SK-N-SH (cell line): Measurements from ENCODE around the gene CRK. TPM values are rescaled to one million over a fixed set of nuclear protein-coding genes. Genes with fewer than 3 reads are reported as not detected.

Source experiments
- CTCF ChIA-PET: fragments of 300-600, 350-600 bp; formaldehyde crosslinking; extraction: SDS; loops from one replicate; lab custom pipeline; 2021; lab: Yijun Ruan, JAX
- POLR2A ChIA-PET: fragments of 350-600 bp; sonication (Branson Sonifier 250); formaldehyde crosslinking; extraction: SDS; loops from one replicate; lab custom pipeline; 2020; ENCODE audit warnings: antibody characterized with exemption, inconsistent platforms; lab: Yijun Ruan, JAX
- DNase-seq: peaks from one replicate; pipeline ENCODE4 v3.0.0; 2012
- H2AFZ ChIP-seq: fragments of 200-600 bp; sonication (generic); 2 replicates; pipeline ENCODE4 v1.8.1; 2016; ENCODE audit warnings: antibody characterized with exemption, mild to moderate bottlenecking, low read depth
- H3F3A ChIP-seq: fragments of 200-600 bp; sonication (generic); replicated peaks from 2 replicates; pipeline ENCODE3; 2016; ENCODE audit warnings: antibody characterized with exemption, mild to moderate bottlenecking; ENCODE audit not compliant: insufficient read depth
- H3K27ac ChIP-seq, 2 experiments: fragments of 200-500 bp in 1 of 2; fragments of 200-600 bp in 1 of 2; sonication (Bioruptor generic) in 1 of 2; sonication (generic), shearing (Covaris generic) in 1 of 2; 2 replicates each; pipeline versions ENCODE4 v1.5.1 to v1.6.1; 2014 to 2016; ENCODE audit warnings: low read depth in 2 of 2, inconsistent platforms in 1 of 2, low read length in 1 of 2, mild to moderate bottlenecking in 1 of 2, mixed read lengths in 1 of 2
- H3K27me3 ChIP-seq: fragments of 200-600 bp; sonication (generic), shearing (Covaris generic); 2 replicates; pipeline ENCODE4 v1.6.1; 2016; ENCODE audit warnings: mixed run types; ENCODE audit not compliant: insufficient read depth
- H3K36me3 ChIP-seq, 2 experiments: fragments of 200-500 bp in 1 of 2; fragments of 200-600 bp in 1 of 2; sonication (Bioruptor generic) in 1 of 2; sonication (generic) in 1 of 2; replicated peaks in 1 of 2; 2 replicates each; pipeline versions ENCODE3 to v1.5.1; 2014 to 2016; ENCODE audit warnings: low read length in 1 of 2, mild to moderate bottlenecking in 1 of 2; ENCODE audit not compliant: insufficient read depth in 2 of 2, control insufficient read depth in 1 of 2
- H3K4me1 ChIP-seq, 2 experiments: fragments of 200-500 bp in 1 of 2; fragments of 200-600 bp in 1 of 2; sonication (Bioruptor generic) in 1 of 2; sonication (generic), shearing (Covaris generic) in 1 of 2; 2 replicates each; pipeline versions ENCODE4 v1.5.1 to v1.6.1; 2014 to 2016; ENCODE audit warnings: low read depth in 1 of 2, low read length in 1 of 2, mixed run types in 1 of 2; ENCODE audit not compliant: insufficient read depth in 2 of 2, control insufficient read depth in 1 of 2
- H3K4me2 ChIP-seq: fragments of 200-600 bp; sonication (generic), shearing (Covaris generic); 2 replicates; pipeline ENCODE4 v1.6.1; 2017; ENCODE audit warnings: mixed run types
- H3K4me3 ChIP-seq, 2 experiments: fragments of 200-500 bp in 1 of 2; fragments of 200-600 bp in 1 of 2; sonication (Bioruptor generic) in 1 of 2; sonication (generic), shearing (Covaris generic) in 1 of 2; 2 replicates each; pipeline versions ENCODE4 v1.5.1 to v1.8.1; 2014 to 2016; ENCODE audit warnings: low read depth in 2 of 2, inconsistent platforms in 1 of 2, low read length in 1 of 2, mild to moderate bottlenecking in 1 of 2, mixed read lengths in 1 of 2, moderate library complexity in 1 of 2
- H3K79me2 ChIP-seq: fragments of 200-600 bp; sonication (generic); 2 replicates; pipeline ENCODE4 v1.8.1; 2017; ENCODE audit warnings: mild to moderate bottlenecking; ENCODE audit not compliant: insufficient read depth
- H3K9ac ChIP-seq: fragments of 200-600 bp; sonication (generic); 2 replicates; pipeline ENCODE4 v1.6.1; 2017; ENCODE audit warnings: mixed run types
- H3K9me2 ChIP-seq: fragments of 200-600 bp; sonication (generic); 2 replicates; pipeline ENCODE4 v1.6.1; 2017; ENCODE audit warnings: mixed run types
- H3K9me3 ChIP-seq: fragments of 200-600 bp; sonication (generic); 2 replicates; pipeline ENCODE4 v1.6.1; 2017; ENCODE audit warnings: mixed run types, mild to moderate bottlenecking, moderate library complexity
- H4K20me1 ChIP-seq: fragments of 200-600 bp; sonication (generic); 2 replicates; pipeline ENCODE4 v1.6.1; 2017; ENCODE audit warnings: mild to moderate bottlenecking, mixed run types; ENCODE audit not compliant: insufficient read depth
- EP300 ChIP-seq, 2 experiments: IDR thresholded peaks; 2 replicates each; pipeline versions ENCODE4 v1.4.0 to v1.6.1; 2012; ENCODE audit warnings: borderline replicate concordance in 1 of 2, low read depth in 1 of 2, low read length in 1 of 2
- FOSL2 ChIP-seq: IDR thresholded peaks from 2 replicates; pipeline ENCODE4 v1.4.0; 2012; ENCODE audit warnings: low read depth, mild to moderate bottlenecking, moderate library complexity, borderline replicate concordance
- GABPA ChIP-seq: IDR thresholded peaks from 2 replicates; pipeline ENCODE4 v1.4.0; 2012; ENCODE audit warnings: low read depth, mild to moderate bottlenecking
- GATA2 ChIP-seq: sonication (generic); formaldehyde crosslinking; IDR thresholded peaks from 2 replicates; pipeline ENCODE4 v1.5.0; 2020; ENCODE audit warnings: mild to moderate bottlenecking, missing genetic modification reagents
- JUND ChIP-seq: IDR thresholded peaks from 2 replicates; pipeline ENCODE4 v1.4.0; 2012
- MXI1 ChIP-seq: IDR thresholded peaks from 2 replicates; pipeline ENCODE4 v1.6.1; 2012; ENCODE audit warnings: mild to moderate bottlenecking, low read depth, low read length, improper control_type of control experiment
- POLR2AphosphoS5 ChIP-seq: IDR thresholded peaks from 2 replicates; pipeline ENCODE4 v1.6.1; 2012; ENCODE audit warnings: low read depth, low read length
- RCOR1 ChIP-seq: fragments of 150-350 bp; IDR thresholded peaks from 2 replicates; pipeline ENCODE4 v1.6.1; 2017; ENCODE audit warnings: antibody characterized with exemption, low read length
- RFX5 ChIP-seq: IDR thresholded peaks from 2 replicates; pipeline ENCODE4 v1.6.1; 2012; ENCODE audit warnings: mild to moderate bottlenecking, improper control_type of control experiment, low read length
- RXRA ChIP-seq: IDR thresholded peaks from 2 replicates; pipeline ENCODE4 v1.4.0; 2012; ENCODE audit warnings: low read depth, mild to moderate bottlenecking, borderline replicate concordance
- SIN3A ChIP-seq: IDR thresholded peaks from 2 replicates; pipeline ENCODE4 v1.6.1; 2012; ENCODE audit warnings: low read depth, mild to moderate bottlenecking, low read length, moderate library complexity, borderline replicate concordance
- TAF1 ChIP-seq: IDR thresholded peaks from 2 replicates; pipeline ENCODE4 v1.6.1; 2012; ENCODE audit warnings: low read depth, mild to moderate bottlenecking, low read length, moderate library complexity, borderline replicate concordance
- TEAD4 ChIP-seq: IDR thresholded peaks from 2 replicates; pipeline ENCODE4 v1.4.0; 2012; ENCODE audit warnings: mild to moderate bottlenecking, borderline replicate concordance; ENCODE audit not compliant: insufficient read depth
- YY1 ChIP-seq: IDR thresholded peaks from 2 replicates; pipeline ENCODE4 v1.4.0; 2012; ENCODE audit warnings: low read depth, mild to moderate bottlenecking
- WGBS: methylation state at CpG from one replicate; pipeline ENCODE4 v1.1.6; 2017; ENCODE audit warnings: low lambda C conversion rate; 5-methylcytosine and 5-hydroxymethylcytosine counted together
- polyA plus RNA-seq, 3 experiments: library from polyadenylated mRNA; depleted of rRNA; stranded (reverse); fragments of >200 nt; gene quantifications; 2 replicates each; pipeline ENCODE4 v1.2.3, GENCODE V29; 2012
- TF ChIP-seq, protein P1 (sequence below): fragments of 150-350 bp; IDR thresholded peaks from 2 replicates; pipeline ENCODE4 v1.6.1; 2016; ENCODE audit warnings: mild to moderate bottlenecking, low read depth, low read length
- TF ChIP-seq, protein P2 (sequence below): IDR thresholded peaks from 2 replicates; pipeline ENCODE4 v1.4.0; 2012; ENCODE audit warnings: low read depth, borderline replicate concordance
- TF ChIP-seq, protein P3 (sequence below): fragments of 200-600 bp; sonication (generic); IDR thresholded peaks from 2 replicates; pipeline ENCODE4 v1.6.1; 2017; ENCODE audit warnings: antibody characterized with exemption, mild to moderate bottlenecking, moderate library complexity
- TF ChIP-seq, protein P4 (sequence below): IDR thresholded peaks from 2 replicates; pipeline ENCODE4 v1.4.0; 2012; ENCODE audit warnings: low read depth

CRK gene
- polyA plus RNA-seq, 1 of the 3 experiments (the other 2 are of a cell fraction): 50.7 TPM

DNA sequence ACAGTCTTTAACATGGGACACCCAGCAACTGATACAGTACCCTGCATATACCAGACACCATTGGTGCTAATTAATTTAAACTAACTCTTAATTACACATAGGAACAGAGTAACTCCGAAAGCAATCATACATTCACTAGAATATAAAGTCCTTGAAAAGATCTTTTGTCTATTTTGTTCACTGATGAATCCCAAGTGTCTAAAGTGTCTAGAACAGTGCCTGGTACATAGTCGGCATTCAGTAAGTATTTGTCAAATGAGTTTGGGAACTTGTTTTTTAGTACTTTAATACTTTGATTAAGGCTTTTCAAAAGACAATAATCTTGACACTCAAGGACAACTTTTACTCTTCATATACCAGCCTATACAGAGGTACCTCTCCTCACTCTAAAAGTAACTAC lies 69.8 kb downstream of the CRK start:
- ChIA-PET POLR2A (no interaction called here), CTCF (interaction anchor here (3.5 kb wide), 1 partner anchor 21 kb away, joined by 19 read pairs; no protein-coding TSS in a partner anchor)
- Histone ChIP-seq H3K27me3 (no peaks in the 10 kb centered on the region), H3K4me2 (no peak overlapping the region), H3K9me2 (no peaks in the 10 kb centered on the region), H3K4me3 (no peak overlapping the region), H3K27ac (no peak overlapping the region), H2AFZ (no peak overlapping the region), H3F3A (peaks cover 21% of the 10 kb centered on the region), H3K9ac (no peak overlapping the region), H3K36me3 (peaks cover 0 to 10% of the 10 kb centered on the region in 2 experiments), H4K20me1 (peaks cover 100% of the 10 kb centered on the region), H3K9me3 (no peaks in the 10 kb centered on the region), H3K4me1 (peaks cover 2 to 29% of the 10 kb centered on the region in 2 experiments; a peak in 3 of 4 replicates), H3K79me2 (peaks cover 100% of the 10 kb centered on the region)
- DNase-seq: no peak
- no peak for TF ChIP-seq GATA2
- TF ChIP-seq RCOR1: no peak
- TF ChIP-seq GABPA: no peak
- TF ChIP-seq, protein P1, sequence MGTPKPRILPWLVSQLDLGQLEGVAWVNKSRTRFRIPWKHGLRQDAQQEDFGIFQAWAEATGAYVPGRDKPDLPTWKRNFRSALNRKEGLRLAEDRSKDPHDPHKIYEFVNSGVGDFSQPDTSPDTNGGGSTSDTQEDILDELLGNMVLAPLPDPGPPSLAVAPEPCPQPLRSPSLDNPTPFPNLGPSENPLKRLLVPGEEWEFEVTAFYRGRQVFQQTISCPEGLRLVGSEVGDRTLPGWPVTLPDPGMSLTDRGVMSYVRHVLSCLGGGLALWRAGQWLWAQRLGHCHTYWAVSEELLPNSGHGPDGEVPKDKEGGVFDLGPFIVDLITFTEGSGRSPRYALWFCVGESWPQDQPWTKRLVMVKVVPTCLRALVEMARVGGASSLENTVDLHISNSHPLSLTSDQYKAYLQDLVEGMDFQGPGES: no peak
- no peak for TF ChIP-seq JUND
- TF ChIP-seq, protein P2, sequence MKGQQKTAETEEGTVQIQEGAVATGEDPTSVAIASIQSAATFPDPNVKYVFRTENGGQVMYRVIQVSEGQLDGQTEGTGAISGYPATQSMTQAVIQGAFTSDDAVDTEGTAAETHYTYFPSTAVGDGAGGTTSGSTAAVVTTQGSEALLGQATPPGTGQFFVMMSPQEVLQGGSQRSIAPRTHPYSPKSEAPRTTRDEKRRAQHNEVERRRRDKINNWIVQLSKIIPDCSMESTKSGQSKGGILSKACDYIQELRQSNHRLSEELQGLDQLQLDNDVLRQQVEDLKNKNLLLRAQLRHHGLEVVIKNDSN: no peak
- TF ChIP-seq RFX5: no peak
- TF ChIP-seq RXRA: no peak
- TF ChIP-seq YY1: no peak
- no peak for TF ChIP-seq TAF1
- TF ChIP-seq MXI1: no peak
- no peak for TF ChIP-seq POLR2AphosphoS5
- no peak for TF ChIP-seq EP300 (IDR thresholded peaks at IDR 0.05; ENCODE audit: borderline replicate concordance in 1 of 2, low read depth in 1 of 2, low read length in 1 of 2)
- TF ChIP-seq, protein P3, sequence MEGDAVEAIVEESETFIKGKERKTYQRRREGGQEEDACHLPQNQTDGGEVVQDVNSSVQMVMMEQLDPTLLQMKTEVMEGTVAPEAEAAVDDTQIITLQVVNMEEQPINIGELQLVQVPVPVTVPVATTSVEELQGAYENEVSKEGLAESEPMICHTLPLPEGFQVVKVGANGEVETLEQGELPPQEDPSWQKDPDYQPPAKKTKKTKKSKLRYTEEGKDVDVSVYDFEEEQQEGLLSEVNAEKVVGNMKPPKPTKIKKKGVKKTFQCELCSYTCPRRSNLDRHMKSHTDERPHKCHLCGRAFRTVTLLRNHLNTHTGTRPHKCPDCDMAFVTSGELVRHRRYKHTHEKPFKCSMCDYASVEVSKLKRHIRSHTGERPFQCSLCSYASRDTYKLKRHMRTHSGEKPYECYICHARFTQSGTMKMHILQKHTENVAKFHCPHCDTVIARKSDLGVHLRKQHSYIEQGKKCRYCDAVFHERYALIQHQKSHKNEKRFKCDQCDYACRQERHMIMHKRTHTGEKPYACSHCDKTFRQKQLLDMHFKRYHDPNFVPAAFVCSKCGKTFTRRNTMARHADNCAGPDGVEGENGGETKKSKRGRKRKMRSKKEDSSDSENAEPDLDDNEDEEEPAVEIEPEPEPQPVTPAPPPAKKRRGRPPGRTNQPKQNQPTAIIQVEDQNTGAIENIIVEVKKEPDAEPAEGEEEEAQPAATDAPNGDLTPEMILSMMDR: no peak
- no peak for TF ChIP-seq FOSL2
- TF ChIP-seq TEAD4: no peak
- TF ChIP-seq SIN3A: no peak
- TF ChIP-seq, protein P4, sequence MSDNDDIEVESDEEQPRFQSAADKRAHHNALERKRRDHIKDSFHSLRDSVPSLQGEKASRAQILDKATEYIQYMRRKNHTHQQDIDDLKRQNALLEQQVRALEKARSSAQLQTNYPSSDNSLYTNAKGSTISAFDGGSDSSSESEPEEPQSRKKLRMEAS: no peak
- WGBS: 92% methylated on average over 2 of the region's 2 CpGs
